ENCODE data around the gene UACA.

UACA gene

GRCh38 chr15:70652341-70652740, 111.0 kb downstream of the UACA start:
- no peak for DNase-seq

- DNase-seq: no peak
Observed at GRCh38 chr15:70651303-70651845, 112.0 kb downstream of the UACA start.

- no peak for DNase-seq
Observed at GRCh38 chr15:70650567-70651302, 112.6 kb downstream of the UACA start.

- DNase-seq: no peak
Observed at GRCh38 chr15:70647396-70647795, 116.0 kb downstream of the UACA start.

- no peak for DNase-seq
Observed at GRCh38 chr15:70646169-70646568, 117.2 kb downstream of the UACA start.

- DNase-seq: no peak
Observed at GRCh38 chr15:70643783-70644125, 119.6 kb downstream of the UACA start.

GRCh38 chr15:70643106-70643782, 120.1 kb downstream of the UACA start:
- DNase-seq: no peak

- DNase-seq: no peak
Observed at GRCh38 chr15:70636540-70637165, 126.7 kb downstream of the UACA start.

GRCh38 chr15:70635895-70636294, 127.5 kb downstream of the UACA start:
- DNase-seq: no peak

- DNase-seq: no peak
Observed at GRCh38 chr15:70633991-70634390, 129.4 kb downstream of the UACA start.

- no peak for DNase-seq
Observed at GRCh38 chr15:70633103-70633831, 130.1 kb downstream of the UACA start.

GRCh38 chr15:70632491-70633102, 130.8 kb downstream of the UACA start:
- no peak for DNase-seq

GRCh38 chr15:70632079-70632478, 131.3 kb downstream of the UACA start:
- DNase-seq: no peak

GRCh38 chr15:70629735-70630273, 133.6 kb downstream of the UACA start:
- DNase-seq: no peak

- no peak for DNase-seq
Observed at GRCh38 chr15:70628549-70628896, 134.8 kb downstream of the UACA start.

GRCh38 chr15:70627734-70628548, 135.4 kb downstream of the UACA start:
- DNase-seq: no peak

- DNase-seq: no peak
Observed at GRCh38 chr15:70627322-70627721, 136.0 kb downstream of the UACA start.

- no peak for DNase-seq
Observed at GRCh38 chr15:70625438-70625837, 137.9 kb downstream of the UACA start.

- DNase-seq: no peak
Observed at GRCh38 chr15:70625011-70625410, 138.3 kb downstream of the UACA start.

GRCh38 chr15:70618929-70619328, 144.4 kb downstream of the UACA start:
- DNase-seq: no peak

- DNase-seq: no peak
Observed at GRCh38 chr15:70617911-70618287, 145.5 kb downstream of the UACA start.
